ENCODE results near the gene HTN3.

- TF ChIP-seq CTCF (conservative IDR thresholded peaks at IDR 0.05 in 1 of 2, IDR thresholded peaks at IDR 0.05 in 1 of 2; ENCODE audit: extremely low read depth in 1 of 2, insufficient read depth in 1 of 2, low read depth in 1 of 2, low read length in 2 of 2) (no peak), EZH2 (IDR thresholded peaks at IDR 0.05; ENCODE audit: borderline replicate concordance, low read length) (no peak)
Observed at GRCh38 chr4:69994782-69995181, 33.5 kb upstream of the HTN3 start.

Measured in mammary epithelial cell (primary cell).